ENCODE results near the gene AIM2.

- TF ChIP-seq, protein P1, sequence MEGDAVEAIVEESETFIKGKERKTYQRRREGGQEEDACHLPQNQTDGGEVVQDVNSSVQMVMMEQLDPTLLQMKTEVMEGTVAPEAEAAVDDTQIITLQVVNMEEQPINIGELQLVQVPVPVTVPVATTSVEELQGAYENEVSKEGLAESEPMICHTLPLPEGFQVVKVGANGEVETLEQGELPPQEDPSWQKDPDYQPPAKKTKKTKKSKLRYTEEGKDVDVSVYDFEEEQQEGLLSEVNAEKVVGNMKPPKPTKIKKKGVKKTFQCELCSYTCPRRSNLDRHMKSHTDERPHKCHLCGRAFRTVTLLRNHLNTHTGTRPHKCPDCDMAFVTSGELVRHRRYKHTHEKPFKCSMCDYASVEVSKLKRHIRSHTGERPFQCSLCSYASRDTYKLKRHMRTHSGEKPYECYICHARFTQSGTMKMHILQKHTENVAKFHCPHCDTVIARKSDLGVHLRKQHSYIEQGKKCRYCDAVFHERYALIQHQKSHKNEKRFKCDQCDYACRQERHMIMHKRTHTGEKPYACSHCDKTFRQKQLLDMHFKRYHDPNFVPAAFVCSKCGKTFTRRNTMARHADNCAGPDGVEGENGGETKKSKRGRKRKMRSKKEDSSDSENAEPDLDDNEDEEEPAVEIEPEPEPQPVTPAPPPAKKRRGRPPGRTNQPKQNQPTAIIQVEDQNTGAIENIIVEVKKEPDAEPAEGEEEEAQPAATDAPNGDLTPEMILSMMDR (IDR thresholded peaks at IDR 0.05): no peak
- TF ChIP-seq POLR2A (IDR thresholded peaks at IDR 0.05): no peak
These were observed 15.1 kb upstream of the AIM2 start for GRCh38 chr1:159091607-159092031.

All from upper lobe of left lung (tissue), 4 donors.